ENCODE data around the gene OR4K15.

The OR4K15 gene

DNA sequence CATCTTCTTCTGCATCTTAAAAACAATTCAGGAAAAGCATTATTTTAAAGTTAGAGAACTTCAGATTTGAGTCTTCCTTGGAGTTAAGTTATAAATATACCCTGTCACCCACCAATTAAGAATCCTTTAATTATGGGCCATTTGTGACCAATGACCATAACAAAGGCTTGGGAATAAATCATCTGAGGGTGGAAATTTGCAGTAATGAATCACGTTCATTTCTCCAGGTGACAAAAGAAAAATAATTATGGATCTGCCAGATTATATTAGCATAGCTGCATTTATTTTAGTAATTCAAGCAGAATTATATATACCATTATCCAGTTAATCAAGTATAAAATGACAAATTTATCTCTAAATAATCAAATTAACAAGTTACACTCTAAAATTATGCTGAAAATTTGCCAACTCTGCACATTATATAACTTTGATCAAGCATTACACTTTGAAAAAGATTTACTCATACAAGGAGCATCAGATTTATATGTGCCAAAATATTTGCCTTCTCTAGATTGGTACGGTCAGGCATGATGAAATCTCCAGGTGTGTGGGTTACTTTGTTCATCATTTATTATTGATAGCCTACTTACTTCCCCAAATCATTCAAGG, 44.0 kb downstream of the OR4K15 start, which contains the start of gene OR4K14:
Gene OR4K14 (minus strand): TSS at position 51 of the 609 bp plus-strand sequence. CDS start 4,114 bp downstream, outside the sequence.
- DNase-seq (ENCODE audit: low read depth in 1 of 2, low spot score in 1 of 2): no peak
- no peak within 1 kb of the TSS for H3K4me3 ChIP-seq (replicated peaks; ENCODE audit: insufficient read depth, low read length)
- TF ChIP-seq, protein P1, sequence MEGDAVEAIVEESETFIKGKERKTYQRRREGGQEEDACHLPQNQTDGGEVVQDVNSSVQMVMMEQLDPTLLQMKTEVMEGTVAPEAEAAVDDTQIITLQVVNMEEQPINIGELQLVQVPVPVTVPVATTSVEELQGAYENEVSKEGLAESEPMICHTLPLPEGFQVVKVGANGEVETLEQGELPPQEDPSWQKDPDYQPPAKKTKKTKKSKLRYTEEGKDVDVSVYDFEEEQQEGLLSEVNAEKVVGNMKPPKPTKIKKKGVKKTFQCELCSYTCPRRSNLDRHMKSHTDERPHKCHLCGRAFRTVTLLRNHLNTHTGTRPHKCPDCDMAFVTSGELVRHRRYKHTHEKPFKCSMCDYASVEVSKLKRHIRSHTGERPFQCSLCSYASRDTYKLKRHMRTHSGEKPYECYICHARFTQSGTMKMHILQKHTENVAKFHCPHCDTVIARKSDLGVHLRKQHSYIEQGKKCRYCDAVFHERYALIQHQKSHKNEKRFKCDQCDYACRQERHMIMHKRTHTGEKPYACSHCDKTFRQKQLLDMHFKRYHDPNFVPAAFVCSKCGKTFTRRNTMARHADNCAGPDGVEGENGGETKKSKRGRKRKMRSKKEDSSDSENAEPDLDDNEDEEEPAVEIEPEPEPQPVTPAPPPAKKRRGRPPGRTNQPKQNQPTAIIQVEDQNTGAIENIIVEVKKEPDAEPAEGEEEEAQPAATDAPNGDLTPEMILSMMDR (IDR thresholded peaks at IDR 0.05; ENCODE audit: insufficient read depth, low read length): no peak
- TF ChIP-seq GABPA (IDR thresholded peaks at IDR 0.05; ENCODE audit: low read depth): no peak
- TF ChIP-seq SPI1 (IDR thresholded peaks at IDR 0.05; ENCODE audit: borderline replicate concordance, low read depth): no peak
- TF ChIP-seq POLR2AphosphoS5 (IDR thresholded peaks at IDR 0.05; ENCODE audit: low read depth): no peak
- TF ChIP-seq, protein P2, sequence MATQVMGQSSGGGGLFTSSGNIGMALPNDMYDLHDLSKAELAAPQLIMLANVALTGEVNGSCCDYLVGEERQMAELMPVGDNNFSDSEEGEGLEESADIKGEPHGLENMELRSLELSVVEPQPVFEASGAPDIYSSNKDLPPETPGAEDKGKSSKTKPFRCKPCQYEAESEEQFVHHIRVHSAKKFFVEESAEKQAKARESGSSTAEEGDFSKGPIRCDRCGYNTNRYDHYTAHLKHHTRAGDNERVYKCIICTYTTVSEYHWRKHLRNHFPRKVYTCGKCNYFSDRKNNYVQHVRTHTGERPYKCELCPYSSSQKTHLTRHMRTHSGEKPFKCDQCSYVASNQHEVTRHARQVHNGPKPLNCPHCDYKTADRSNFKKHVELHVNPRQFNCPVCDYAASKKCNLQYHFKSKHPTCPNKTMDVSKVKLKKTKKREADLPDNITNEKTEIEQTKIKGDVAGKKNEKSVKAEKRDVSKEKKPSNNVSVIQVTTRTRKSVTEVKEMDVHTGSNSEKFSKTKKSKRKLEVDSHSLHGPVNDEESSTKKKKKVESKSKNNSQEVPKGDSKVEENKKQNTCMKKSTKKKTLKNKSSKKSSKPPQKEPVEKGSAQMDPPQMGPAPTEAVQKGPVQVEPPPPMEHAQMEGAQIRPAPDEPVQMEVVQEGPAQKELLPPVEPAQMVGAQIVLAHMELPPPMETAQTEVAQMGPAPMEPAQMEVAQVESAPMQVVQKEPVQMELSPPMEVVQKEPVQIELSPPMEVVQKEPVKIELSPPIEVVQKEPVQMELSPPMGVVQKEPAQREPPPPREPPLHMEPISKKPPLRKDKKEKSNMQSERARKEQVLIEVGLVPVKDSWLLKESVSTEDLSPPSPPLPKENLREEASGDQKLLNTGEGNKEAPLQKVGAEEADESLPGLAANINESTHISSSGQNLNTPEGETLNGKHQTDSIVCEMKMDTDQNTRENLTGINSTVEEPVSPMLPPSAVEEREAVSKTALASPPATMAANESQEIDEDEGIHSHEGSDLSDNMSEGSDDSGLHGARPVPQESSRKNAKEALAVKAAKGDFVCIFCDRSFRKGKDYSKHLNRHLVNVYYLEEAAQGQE (IDR thresholded peaks at IDR 0.05; ENCODE audit: insufficient replicate concordance, low read depth): no peak

More for the DNA sequence above, 44.0 kb downstream of the OR4K15 start, which contains the start of gene OR4K14:
- Histone ChIP-seq H3K27me3 (ENCODE audit: insufficient read depth, poor library complexity, severe bottlenecking) (peaks cover 4% of the 10 kb centered on the region), H3K27ac (replicated peaks) (no peak within 1 kb of the TSS)
